Measurements from ENCODE around the gene SLC9A8. TPM values are rescaled to one million over a fixed set of nuclear protein-coding genes. Genes with fewer than 3 reads are reported as not detected.

The SLC9A8 gene
- total and polyA plus RNA-seq, 2 of the 8 experiments (the other 6 are each of a cell fraction or from before 2014, with no cell fraction given), result 3.2 to 6.2 TPM

DNA sequence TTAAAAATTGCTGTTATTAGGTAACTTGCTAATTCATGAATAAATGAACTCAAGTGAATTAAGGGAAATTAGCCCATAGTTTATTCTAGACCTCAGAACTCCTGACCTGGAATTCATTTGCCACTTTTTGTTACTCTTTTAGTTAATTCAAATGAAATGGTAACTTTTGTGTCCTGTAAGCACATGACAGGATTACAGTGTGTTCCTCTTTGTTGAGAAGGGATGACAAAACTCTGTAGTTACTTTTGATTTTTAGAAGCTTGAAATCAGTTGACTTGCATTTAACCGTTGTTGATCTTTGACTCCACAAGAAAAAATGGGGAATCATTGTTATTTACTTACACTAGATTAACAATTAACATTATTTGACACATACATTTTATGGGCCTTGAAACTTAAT, 6.2 kb downstream of the SLC9A8 start:
- Histone ChIP-seq H3K4me1 (replicated peaks in 1 of 4; ENCODE audit: control insufficient read depth in 3 of 4, insufficient read depth in 4 of 4, low read length in 3 of 4) (no peaks in the 10 kb centered on the region), H2AFZ (ENCODE audit: low read length) (no peak overlapping the region), H3K18ac (ENCODE audit: extremely low read depth, low read length) (no peak overlapping the region), H2AK5ac (ENCODE audit: low read depth, low read length) (no peak overlapping the region), H2BK15ac (ENCODE audit: low read length) (no peak overlapping the region), H3K79me2 (ENCODE audit: control insufficient read depth in 1 of 2, insufficient read depth in 2 of 2, low read length in 2 of 2) (no peaks in the 10 kb centered on the region), H4K91ac (replicated peaks; ENCODE audit: insufficient read length, low read length) (no peak overlapping the region), H3K9me3 (ENCODE audit: insufficient read depth in 2 of 2, low read depth in 1 of 2, low read length in 1 of 2) (peaks cover 0 to 4% of the 10 kb centered on the region in 2 experiments; a peak in 1 of 4 replicates), H4K20me1 (replicated peaks in 1 of 2; ENCODE audit: control insufficient read depth in 1 of 2, insufficient read depth in 2 of 2, low read length in 2 of 2) (peaks cover 0 to 3% of the 10 kb centered on the region in 2 experiments), H3K9ac (replicated peaks in 1 of 4; ENCODE audit: extremely low read depth in 1 of 4, low read depth in 3 of 4, low read length in 3 of 4) (no peak overlapping the region), H3K23ac (ENCODE audit: insufficient read length) (no peak overlapping the region), H3K56ac (replicated peaks; ENCODE audit: insufficient read length, low read depth, low read length) (no peak overlapping the region), H3K4me2 (ENCODE audit: insufficient read depth in 1 of 2, low read depth in 2 of 2, low read length in 2 of 2) (no peak overlapping the region), H3K79me1 (ENCODE audit: low read depth, low read length) (0 out of 2 replicates have a peak, but pooled peaks cover under 1% of the 10 kb centered on the region), H2BK120ac (replicated peaks; ENCODE audit: low read depth, low read length) (no peak overlapping the region), H3K23me2 (ENCODE audit: low read depth, low read length) (no peaks in the 10 kb centered on the region), H4K8ac (ENCODE audit: extremely low read depth, insufficient read depth, low read length) (no peak overlapping the region), H3K27me3 (replicated peaks in 1 of 4; ENCODE audit: control insufficient read depth in 3 of 4, extremely low read depth in 1 of 4, insufficient read depth in 3 of 4, low read length in 3 of 4) (no peaks in the 10 kb centered on the region), H3K4me3 (ENCODE audit: extremely low read depth in 1 of 4, insufficient read depth in 2 of 4, low read depth in 3 of 4, low read length in 4 of 4) (no peak overlapping the region), H3K4ac (replicated peaks; ENCODE audit: insufficient read length, low read depth, low read length) (no peak overlapping the region), H3K36me3 (ENCODE audit: control insufficient read depth in 2 of 4, insufficient read depth in 4 of 4, low read length in 3 of 4) (peaks cover 0 to 17% (median 10%) of the 10 kb centered on the region in 4 experiments; a peak in 5 of 8 replicates), H3K27ac (ENCODE audit: low read depth, low read length) (no peak overlapping the region), H3K14ac (ENCODE audit: insufficient read length) (no peak overlapping the region), H2BK5ac (ENCODE audit: low read depth, low read length) (no peak overlapping the region), H2BK12ac (ENCODE audit: low read depth, low read length) (no peak overlapping the region), H4K5ac (ENCODE audit: insufficient read length, low read depth, low read length) (no peak overlapping the region), H2BK20ac (ENCODE audit: low read length) (no peak overlapping the region)
- ChIA-PET POLR2A (ENCODE audit: partially characterized antibody) (no interaction called here), CTCF (ENCODE audit: partially characterized antibody) (interaction anchor here (0.7 kb wide), 1 partner anchor 155 kb away, joined by 3 read pairs; no protein-coding TSS in a partner anchor)
- DNase-seq (ENCODE audit: low read depth in 1 of 2, low spot score in 2 of 2) (no peak), FAIRE-seq (no peak)
- 100% methylated on average over 1 of the region's 1 CpG; no CpG with 5 or more reads in 1 of the 2 experiments for WGBS, 2 experiments (ENCODE audit: extremely low coverage in 1 of 2, insufficient coverage in 1 of 2, insufficient read length in 1 of 2, insufficient replicate concordance in 2 of 2, low coverage in 1 of 2, low lambda C conversion rate in 2 of 2, missing lambda C conversion rate in 1 of 2)
- TF ChIP-seq CREB1 (IDR thresholded peaks at IDR 0.05) (no peak), POU5F1 (IDR thresholded peaks at IDR 0.05; ENCODE audit: low read depth, low read length) (no peak), MAFK (IDR thresholded peaks at IDR 0.05; ENCODE audit: low read depth, low read length) (no peak), POLR2A (IDR thresholded peaks at IDR 0.05; ENCODE audit: control extremely low read depth in 1 of 2, low read depth in 2 of 2, low read length in 2 of 2) (no peak), CHD1 (IDR thresholded peaks at IDR 0.05; ENCODE audit: low read depth, low read length) (no peak), GTF2F1 (IDR thresholded peaks at IDR 0.05; ENCODE audit: borderline replicate concordance, low read depth, low read length) (no peak), KDM4A (IDR thresholded peaks at IDR 0.05; ENCODE audit: low read depth, low read length, severe bottlenecking) (no peak), SAP30 (IDR thresholded peaks at IDR 0.05; ENCODE audit: insufficient read depth, insufficient replicate concordance, low read length) (no peak), ZNF274 (IDR thresholded peaks at IDR 0.05; ENCODE audit: borderline replicate concordance, extremely low read depth, low read length) (no peak), BACH1 (IDR thresholded peaks at IDR 0.05; ENCODE audit: low read length) (no peak), YY1 (IDR thresholded peaks at IDR 0.05; ENCODE audit: low read depth, low read length) (no peak), SUZ12 (IDR thresholded peaks at IDR 0.05; ENCODE audit: low read length) (no peak), CBX5 (IDR thresholded peaks at IDR 0.05; ENCODE audit: low read depth, low read length) (no peak), EP300 (IDR thresholded peaks at IDR 0.05; ENCODE audit: borderline replicate concordance in 1 of 2, low read depth in 2 of 2, low read length in 2 of 2) (no peak), BCL11A (IDR thresholded peaks at IDR 0.05; ENCODE audit: low read depth in 2 of 2, low read length in 2 of 2) (no peak)

Measured in H1 (cell line).